Embryonic facial prominence (tissue), 1 donor: Measurements from ENCODE around the gene AGAP3.

Source experiments
- DNase-seq: peaks from one replicate; pipeline ENCODE4 v3.0.0-alpha.2; 2016; ENCODE audit errors: extremely low spot score

The AGAP3 gene

GRCh38 chr7:151057989-151058780, 28.1 kb upstream of the AGAP3 start:
- DNase-seq = peak; percentile 100

- DNase-seq = peak; percentile 49
Observed at GRCh38 chr7:151058781-151059366, 27.4 kb upstream of the AGAP3 start.

GRCh38 chr7:151059367-151060112, 26.7 kb upstream of the AGAP3 start, which contains the start of gene SLC4A2:
TSS of gene SLC4A2 (plus strand) at chr7:151059589. CDS start at chr7:151061988, 2,399 bp downstream.
- DNase-seq = peak; percentile 27

- DNase-seq = no peak
Observed at GRCh38 chr7:151060113-151060415, 26.2 kb upstream of the AGAP3 start.

- no peak for DNase-seq
Observed at GRCh38 chr7:151060416-151061212, 25.7 kb upstream of the AGAP3 start.

- no peak for DNase-seq
Observed at GRCh38 chr7:151061213-151062110, 24.8 kb upstream of the AGAP3 start.

- DNase-seq = no peak
Observed at GRCh38 chr7:151062111-151062398, 24.2 kb upstream of the AGAP3 start.

GRCh38 chr7:151062399-151063211, 23.7 kb upstream of the AGAP3 start:
- DNase-seq = no peak

GRCh38 chr7:151063212-151063561, 23.1 kb upstream of the AGAP3 start:
- DNase-seq = no peak

- DNase-seq = no peak
Observed at GRCh38 chr7:151064454-151064853, 21.8 kb upstream of the AGAP3 start.

- no peak for DNase-seq
Observed at GRCh38 chr7:151064993-151065392, 21.3 kb upstream of the AGAP3 start.

- no peak for DNase-seq
Observed at GRCh38 chr7:151065516-151065915, 20.8 kb upstream of the AGAP3 start.

GRCh38 chr7:151066273-151066974, 19.9 kb upstream of the AGAP3 start:
- DNase-seq = no peak

GRCh38 chr7:151068069-151068773, 18.1 kb upstream of the AGAP3 start:
- DNase-seq = no peak

- DNase-seq = no peak
Observed at GRCh38 chr7:151069841-151070573, 16.3 kb upstream of the AGAP3 start.

GRCh38 chr7:151070574-151070960, 15.7 kb upstream of the AGAP3 start:
- no peak for DNase-seq

GRCh38 chr7:151071032-151071866, 15.0 kb upstream of the AGAP3 start:
- no peak for DNase-seq

- DNase-seq = no peak
Observed at GRCh38 chr7:151073990-151074389, 12.3 kb upstream of the AGAP3 start.
